IPS-18a (cell line): ENCODE results near the gene MEIS1.
"Not testable (repeated sequence)": the region's sequence is repeated elsewhere in the genome, so short reads cannot be mapped to it uniquely, and the experiment has no call there.

Experiments used
- H3K27ac ChIP-seq: one replicate; pipeline ENCODE4 v1.5.1; 2013; ENCODE audit warnings: low read length
- H3K27me3 ChIP-seq: one replicate; pipeline ENCODE4 v1.6.1; 2013; ENCODE audit warnings: mild to moderate bottlenecking, low read length; ENCODE audit not compliant: control insufficient read depth, insufficient read depth
- H3K36me3 ChIP-seq: one replicate; pipeline ENCODE4 v1.6.1; 2013; ENCODE audit warnings: low read depth, low read length; ENCODE audit not compliant: control insufficient read depth
- H3K4me1 ChIP-seq: one replicate; pipeline ENCODE4 v1.6.1; 2013; ENCODE audit warnings: low read depth, low read length; ENCODE audit not compliant: control insufficient read depth
- H3K4me3 ChIP-seq: one replicate; pipeline ENCODE4 v1.5.1; 2013; ENCODE audit warnings: low read length
- H3K9ac ChIP-seq: one replicate; pipeline ENCODE4 v1.6.1; 2013; ENCODE audit warnings: mild to moderate bottlenecking, low read length, moderate library complexity
- H3K9me3 ChIP-seq: one replicate; pipeline ENCODE4 v1.6.1; 2013; ENCODE audit warnings: low read depth, low read length; ENCODE audit not compliant: control insufficient read depth

The MEIS1 gene

DNA sequence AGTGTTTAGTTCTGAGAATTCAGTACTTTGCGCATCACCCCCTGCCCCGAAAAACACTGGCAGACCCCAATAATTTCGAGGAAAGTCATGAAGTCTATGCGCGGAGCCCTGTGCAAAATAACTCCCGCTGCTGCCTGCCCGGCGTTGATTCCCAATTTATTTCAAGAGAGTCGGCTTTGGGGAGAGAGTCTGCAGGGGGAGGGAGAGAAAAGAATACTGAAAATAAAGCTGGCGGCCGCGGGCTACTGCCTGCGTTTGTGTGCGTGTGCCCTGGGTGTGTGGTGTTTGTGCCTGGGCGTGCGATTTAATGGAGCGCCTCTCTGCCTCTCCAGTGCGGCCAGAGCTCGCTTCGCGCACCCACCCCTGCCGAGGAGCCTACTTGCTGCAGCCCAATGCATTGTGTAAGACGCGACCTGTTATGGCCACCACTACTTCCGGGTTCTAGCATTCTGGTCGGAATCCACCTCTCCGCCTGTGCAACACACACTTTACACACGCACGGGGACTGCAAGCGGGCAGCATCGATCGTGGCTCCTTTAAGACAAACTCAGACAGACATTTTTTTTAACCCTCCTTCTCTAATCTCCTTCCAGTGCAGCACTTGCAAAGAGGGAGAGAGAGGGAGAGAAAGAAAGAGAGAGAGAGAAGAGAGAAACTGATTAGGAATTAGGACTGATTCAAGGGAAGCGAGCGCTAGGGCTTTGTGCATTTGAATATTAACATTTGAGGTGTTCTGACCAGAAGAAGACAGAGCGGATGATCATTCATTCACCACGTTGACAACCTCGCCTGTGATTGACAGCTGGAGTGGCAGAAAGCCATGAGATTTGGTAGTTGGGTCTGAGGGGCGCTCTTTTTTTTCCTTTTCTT, at the start of gene MEIS1:
Gene MEIS1 (plus strand): TSS at position 447 of the 870 bp plus-strand sequence. CDS start 732 bp downstream, outside the sequence.
- H3K9ac ChIP-seq, result peak within 1 kb of the TSS; percentile 68
- H3K36me3 ChIP-seq, result no peaks in the 10 kb centered on the region
- H3K27me3 ChIP-seq, result peaks cover 98% of the 10 kb centered on the region
- H3K27ac ChIP-seq, result no peak within 1 kb of the TSS
- H3K4me3 ChIP-seq, result peak within 1 kb of the TSS; percentile 72
- H3K9me3 ChIP-seq, result no peaks in the 10 kb centered on the region
- H3K4me1 ChIP-seq, result peaks cover 35% of the 10 kb centered on the region

DNA sequence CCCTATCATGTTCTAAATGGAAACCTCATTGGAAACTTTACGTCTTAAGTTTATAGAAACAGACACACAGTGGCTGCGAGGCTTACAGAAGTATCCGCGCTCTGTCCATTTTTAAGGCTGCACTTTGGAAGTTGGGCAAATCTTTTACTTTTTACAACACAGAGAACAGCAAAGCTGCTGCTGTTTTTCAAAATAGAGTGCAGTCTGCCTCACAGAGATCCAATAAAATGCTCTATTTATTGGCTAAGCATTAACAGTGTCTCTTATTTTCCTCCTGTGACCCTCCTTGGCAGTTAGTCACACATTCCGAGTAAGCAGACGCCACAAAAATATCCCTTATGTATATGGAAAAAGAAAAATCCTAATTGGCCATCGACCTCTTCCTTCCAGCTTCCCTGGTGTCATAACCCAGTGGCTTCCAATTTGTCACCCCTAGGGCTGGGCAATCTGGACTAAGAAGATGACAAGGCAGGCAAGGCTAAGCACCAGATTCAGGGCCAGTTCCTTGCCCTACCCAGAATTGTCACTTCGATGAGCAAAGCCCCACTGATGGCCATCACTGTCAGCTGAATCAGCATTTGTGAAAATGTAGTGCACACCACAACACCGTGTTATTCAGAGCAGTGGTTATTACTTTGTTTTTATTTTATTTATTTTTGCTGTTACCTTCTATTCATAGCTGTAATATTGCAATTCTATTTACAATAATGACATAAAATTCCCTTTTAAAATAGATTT, 47.7 kb upstream of the MEIS1 start:
- H3K36me3 ChIP-seq, result no peaks in the 10 kb centered on the region
- no peaks in the 10 kb centered on the region for H3K27me3 ChIP-seq
- H3K27ac ChIP-seq, result no peak overlapping the region
- H3K4me3 ChIP-seq, result no peak overlapping the region
- no peak overlapping the region for H3K9ac ChIP-seq
- H3K9me3 ChIP-seq, result no peaks in the 10 kb centered on the region
- H3K4me1 ChIP-seq, result peaks cover 7% of the 10 kb centered on the region

DNA sequence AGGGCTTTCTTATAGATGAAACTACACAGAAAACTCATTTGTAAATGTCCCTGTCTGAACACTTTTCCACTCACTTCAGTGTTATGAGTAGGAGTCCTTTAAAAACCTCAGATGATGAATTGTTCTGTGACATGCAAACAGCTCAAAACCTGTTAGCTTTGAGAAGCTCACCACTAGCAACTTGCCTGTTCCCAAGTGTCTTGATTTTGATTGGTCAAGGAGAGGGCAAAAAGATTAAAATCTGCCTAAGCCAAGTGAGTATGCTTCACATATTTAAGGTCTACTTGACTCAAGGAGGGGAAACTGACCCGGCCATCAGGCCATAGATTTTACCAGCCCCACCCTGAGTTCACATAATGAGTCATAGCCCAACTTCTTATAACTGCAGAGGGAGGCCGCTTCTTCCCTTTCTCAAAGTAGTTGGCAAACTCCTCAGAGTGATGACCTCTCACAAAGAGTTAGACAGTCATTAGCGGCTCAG, 45.2 kb upstream of the MEIS1 start:
- Histone ChIP-seq H3K9me3 (no peaks in the 10 kb centered on the region), H3K9ac (no peak overlapping the region), H3K36me3 (no peaks in the 10 kb centered on the region), H3K27ac (no peak overlapping the region), H3K4me3 (no peak overlapping the region), H3K4me1 (peaks cover 7% of the 10 kb centered on the region), H3K27me3 (no peaks in the 10 kb centered on the region)

DNA sequence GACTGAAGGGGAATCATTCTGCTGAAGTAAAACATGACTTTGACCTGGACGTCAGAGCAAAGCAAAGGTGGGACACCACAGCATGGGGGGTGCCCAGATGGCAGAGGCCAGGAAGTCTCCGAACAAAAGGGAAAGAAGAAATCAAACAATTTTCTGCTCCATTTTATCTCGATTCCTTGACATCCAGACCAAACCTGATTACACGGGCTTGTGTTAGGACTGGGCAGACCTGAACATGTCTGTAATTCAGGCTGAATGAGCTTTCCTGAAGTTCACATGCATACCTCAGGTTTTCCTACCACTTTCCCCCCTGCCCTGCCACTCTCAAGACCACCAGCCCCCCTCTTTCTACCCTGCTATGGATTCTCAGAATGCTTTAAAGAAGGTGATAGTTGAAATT, 44.8 kb upstream of the MEIS1 start:
- H3K4me3 ChIP-seq, result peak overlapping the region; percentile 47
- peaks cover 7% of the 10 kb centered on the region for H3K4me1 ChIP-seq
- no peaks in the 10 kb centered on the region for H3K9me3 ChIP-seq
- no peaks in the 10 kb centered on the region for H3K36me3 ChIP-seq
- H3K9ac ChIP-seq, result no peak overlapping the region
- H3K27ac ChIP-seq, result no peak overlapping the region
- H3K27me3 ChIP-seq, result no peaks in the 10 kb centered on the region

DNA sequence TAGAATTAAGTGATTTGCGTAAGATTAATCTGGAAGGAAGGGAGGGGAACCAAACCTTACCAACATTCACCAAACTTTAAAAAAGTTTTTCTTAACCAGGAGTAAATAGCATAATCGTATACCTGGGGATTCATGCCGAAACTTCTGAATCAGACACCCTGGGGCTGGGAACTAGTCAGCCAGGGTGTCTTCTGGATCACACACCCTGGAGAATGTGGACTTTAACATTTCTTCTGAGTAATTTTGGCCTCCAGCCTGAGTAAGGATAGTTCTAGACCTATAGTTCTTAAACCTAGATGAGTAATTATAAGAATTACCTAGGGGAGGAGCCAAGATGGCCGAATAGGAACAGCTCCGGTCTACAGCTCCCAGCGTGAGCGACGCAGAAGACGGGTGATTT, 44.1 kb upstream of the MEIS1 start:
- H3K36me3 ChIP-seq, result no peaks in the 10 kb centered on the region
- no peak overlapping the region for H3K27ac ChIP-seq
- no peaks in the 10 kb centered on the region for H3K9me3 ChIP-seq
- no peaks in the 10 kb centered on the region for H3K27me3 ChIP-seq
- peak overlapping the region; percentile 47 for H3K4me3 ChIP-seq
- H3K9ac ChIP-seq, result peak overlapping the region; percentile 32
- H3K4me1 ChIP-seq, result peaks cover 7% of the 10 kb centered on the region

DNA sequence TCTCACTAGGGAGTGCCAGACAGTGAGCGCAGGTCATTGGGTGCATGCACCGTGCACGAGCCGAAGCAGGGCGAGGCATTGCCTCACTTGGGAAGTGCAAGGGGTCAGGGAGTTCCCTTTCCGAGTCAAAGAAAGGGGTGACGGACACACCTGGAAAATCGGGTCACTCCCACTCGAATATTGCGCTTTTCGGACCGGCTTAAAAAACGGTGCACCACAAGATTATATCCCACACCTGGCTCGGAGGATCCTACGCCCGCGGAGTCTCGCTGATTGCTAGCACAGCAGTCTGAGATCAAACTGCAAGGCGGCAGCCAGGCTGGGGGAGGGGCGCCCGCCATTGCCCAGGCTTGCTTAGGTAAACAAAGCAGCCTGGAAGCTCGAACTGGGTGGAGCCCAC, 43.7 kb upstream of the MEIS1 start:
- not testable (repeated sequence) for H3K27me3 ChIP-seq, H3K9me3 ChIP-seq, H3K4me1 ChIP-seq, H3K27ac ChIP-seq, H3K36me3 ChIP-seq
- Histone ChIP-seq H3K4me3 (peak overlapping the region; percentile 47), H3K9ac (peak overlapping the region; percentile 32)

DNA sequence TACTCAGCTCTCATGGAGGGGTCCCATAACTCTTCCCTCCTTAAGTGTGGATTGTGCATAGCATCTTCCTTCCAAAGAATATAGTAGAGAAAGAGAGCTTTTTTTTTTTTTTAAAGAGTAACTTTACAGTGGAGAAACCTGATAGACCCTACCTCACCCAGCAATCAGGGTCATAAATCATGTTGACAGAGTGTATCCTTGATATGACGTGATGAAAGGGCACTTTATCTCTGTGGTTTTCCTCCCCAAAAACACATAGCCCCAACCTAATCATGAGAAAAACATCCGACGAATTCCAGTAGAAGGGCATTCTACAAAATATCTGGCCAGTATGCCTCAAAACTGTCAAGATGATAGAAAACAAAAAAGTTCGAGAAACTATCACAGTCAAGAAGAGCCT, 29.5 kb upstream of the MEIS1 start:
- Histone ChIP-seq H3K27me3 (no peaks in the 10 kb centered on the region), H3K4me1 (no peaks in the 10 kb centered on the region), H3K4me3 (no peak overlapping the region), H3K9me3 (no peaks in the 10 kb centered on the region), H3K36me3 (no peaks in the 10 kb centered on the region), H3K9ac (no peak overlapping the region), H3K27ac (no peak overlapping the region)

DNA sequence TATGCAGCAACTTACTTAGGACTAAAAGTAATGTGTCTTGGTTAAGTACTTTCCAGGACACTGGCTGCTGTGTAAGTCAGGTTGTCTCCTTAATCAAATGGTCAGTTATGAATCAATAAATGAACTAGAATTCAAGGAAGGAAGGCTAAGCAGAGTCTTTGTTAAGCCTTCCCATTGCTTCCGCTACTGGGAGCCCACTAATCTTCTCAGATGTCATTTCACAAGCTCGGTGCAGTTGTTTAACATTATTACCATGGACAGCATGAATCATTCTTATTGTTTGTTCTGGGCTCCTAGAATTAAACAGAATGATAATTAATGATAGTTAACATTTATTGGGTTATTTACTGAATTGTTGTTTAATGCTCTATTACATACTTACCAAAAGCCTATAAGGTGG, 26.0 kb upstream of the MEIS1 start:
- Histone ChIP-seq H3K27ac (no peak overlapping the region), H3K9ac (no peak overlapping the region), H3K27me3 (no peaks in the 10 kb centered on the region), H3K4me3 (no peak overlapping the region), H3K4me1 (no peaks in the 10 kb centered on the region), H3K36me3 (no peaks in the 10 kb centered on the region), H3K9me3 (no peaks in the 10 kb centered on the region)

DNA sequence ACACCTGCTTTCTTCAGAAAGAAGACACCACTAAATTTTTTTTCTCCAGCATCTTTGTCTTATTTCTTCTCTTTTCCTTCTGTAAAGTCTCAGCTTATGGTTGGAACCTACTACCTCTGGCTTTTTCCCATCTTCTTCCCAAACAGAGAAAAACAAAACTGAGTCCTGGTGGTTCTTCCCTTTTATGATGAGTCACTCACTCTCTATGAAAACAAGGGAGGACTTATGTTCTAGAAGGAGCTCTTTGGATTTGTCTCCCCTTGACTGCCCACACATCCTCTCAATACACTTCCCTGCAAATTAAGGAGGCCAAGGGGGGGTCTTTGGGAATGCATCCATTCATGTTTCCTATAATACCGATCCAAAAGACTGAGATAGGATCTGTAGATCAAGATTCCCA, 22.1 kb upstream of the MEIS1 start:
- H3K36me3 ChIP-seq, result no peaks in the 10 kb centered on the region
- no peaks in the 10 kb centered on the region for H3K27me3 ChIP-seq
- H3K4me1 ChIP-seq, result peaks cover 12% of the 10 kb centered on the region
- no peaks in the 10 kb centered on the region for H3K9me3 ChIP-seq
- no peak overlapping the region for H3K27ac ChIP-seq
- H3K4me3 ChIP-seq, result no peak overlapping the region
- H3K9ac ChIP-seq, result no peak overlapping the region

DNA sequence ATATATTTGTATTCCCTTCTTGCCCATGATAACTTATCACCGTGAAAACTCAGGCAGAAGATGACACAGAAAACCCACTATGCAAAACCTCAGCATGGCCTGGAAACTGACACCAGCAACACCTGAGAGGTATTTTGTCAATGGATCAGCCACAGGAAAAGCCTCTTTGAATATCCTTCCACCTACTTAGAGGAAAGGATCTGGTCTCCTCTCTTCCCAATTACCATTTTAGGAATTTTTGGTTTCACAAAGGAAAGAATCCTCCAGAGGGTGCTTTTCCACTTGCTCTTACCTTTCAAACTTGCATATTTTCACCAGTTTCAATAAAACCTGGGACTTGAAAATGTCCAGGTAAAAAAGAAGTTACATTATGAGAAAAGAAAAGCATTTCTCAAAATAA, 20.0 kb upstream of the MEIS1 start:
- Histone ChIP-seq H3K27me3 (no peaks in the 10 kb centered on the region), H3K4me1 (peaks cover 12% of the 10 kb centered on the region), H3K9ac (no peak overlapping the region)

DNA sequence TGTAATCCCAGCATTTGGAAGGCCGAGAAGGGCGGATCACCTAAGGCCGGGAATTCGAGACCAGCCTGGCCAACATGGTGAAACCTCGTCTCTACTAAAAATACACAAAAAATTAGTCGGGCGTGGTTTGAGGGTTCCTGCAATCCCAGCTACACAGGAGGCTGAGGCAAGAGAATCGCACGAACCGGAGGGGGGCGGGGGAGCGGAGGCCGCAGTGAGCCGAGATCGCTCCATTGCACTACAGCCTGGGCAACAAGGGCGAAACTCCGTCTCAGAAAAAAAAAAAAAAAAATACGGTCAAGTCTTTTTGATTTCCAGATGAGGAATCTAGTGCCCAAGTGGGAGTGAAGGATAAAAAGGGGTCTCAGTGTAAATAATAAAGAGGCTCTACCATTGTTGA, 16.5 kb upstream of the MEIS1 start:
- Histone ChIP-seq H3K9ac (no peak overlapping the region), H3K9me3 (no peaks in the 10 kb centered on the region), H3K27ac (no peak overlapping the region), H3K27me3 (peaks cover 15% of the 10 kb centered on the region), H3K4me3 (no peak overlapping the region), H3K36me3 (no peaks in the 10 kb centered on the region), H3K4me1 (peaks cover 12% of the 10 kb centered on the region)

More for the DNA sequence above, 20.0 kb upstream of the MEIS1 start:
- no peaks in the 10 kb centered on the region for H3K36me3 ChIP-seq
- no peaks in the 10 kb centered on the region for H3K9me3 ChIP-seq
- no peak overlapping the region for H3K4me3 ChIP-seq
- H3K27ac ChIP-seq, result no peak overlapping the region
